Germinal center (tissue), 1 donor: Measurements from ENCODE around the gene PPIP5K2.
A peak's percentile ranks its signal among the peaks of the same experiment; 100 is the strongest.
"Not testable (repeated sequence)": the region's sequence is repeated elsewhere in the genome, so short reads cannot be mapped to it uniquely, and the experiment has no call there.

Experiments
- DNase-seq: peaks from one replicate; pipeline ENCODE4 v3.0.0; 2012; ENCODE audit warnings: mixed read lengths, low spot score

Gene PPIP5K2

DNA sequence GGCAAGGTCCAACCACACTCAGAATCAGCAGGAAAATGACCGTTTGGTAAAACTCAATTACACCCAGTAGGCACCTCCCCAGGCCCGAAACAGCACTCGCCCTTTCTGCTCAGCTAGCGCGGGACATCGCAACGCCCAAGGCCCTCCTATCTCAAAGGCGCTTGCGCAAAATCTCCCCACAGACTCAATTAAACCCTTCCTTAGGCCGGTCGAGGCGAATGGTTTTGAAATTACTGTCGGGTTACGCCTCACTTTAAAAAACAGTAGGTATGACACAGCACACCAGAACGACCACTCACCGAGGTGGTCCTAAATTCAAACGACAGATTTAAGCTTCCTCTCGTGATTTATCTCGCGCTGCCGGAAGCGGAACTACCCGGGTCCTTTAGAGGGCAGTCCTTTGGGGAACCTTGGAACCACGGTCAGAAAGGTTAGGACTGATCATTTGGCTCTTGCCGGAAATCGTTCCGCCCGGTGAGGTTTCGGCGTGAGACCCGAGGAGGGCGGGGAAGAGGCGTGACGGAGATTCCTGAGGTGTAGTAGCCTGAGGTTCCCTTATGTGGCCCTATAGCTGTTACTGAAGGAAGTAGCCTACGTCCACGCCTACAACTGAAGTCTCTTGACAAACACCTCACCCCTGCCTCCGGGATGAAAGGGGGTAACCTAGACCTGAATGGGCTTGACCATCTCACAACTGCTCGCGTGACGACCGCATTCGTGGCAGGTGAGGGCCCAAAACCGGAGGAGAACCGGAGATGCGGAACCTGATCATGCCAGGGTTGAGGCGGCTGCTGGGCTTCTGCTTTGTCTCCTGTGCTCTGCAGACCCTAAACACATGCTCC, at the start of gene PPIP5K2, which contains the start of gene GIN1:
Gene PPIP5K2 (plus strand): TSS at position 537 of the 842 bp plus-strand sequence. CDS start 9,289 bp downstream, outside the sequence.
Gene GIN1 (minus strand): TSS at position 374 of the 842 bp plus-strand sequence. CDS start 11,431 bp downstream, outside the sequence.
- DNase-seq, result peak; percentile 87

DNA sequence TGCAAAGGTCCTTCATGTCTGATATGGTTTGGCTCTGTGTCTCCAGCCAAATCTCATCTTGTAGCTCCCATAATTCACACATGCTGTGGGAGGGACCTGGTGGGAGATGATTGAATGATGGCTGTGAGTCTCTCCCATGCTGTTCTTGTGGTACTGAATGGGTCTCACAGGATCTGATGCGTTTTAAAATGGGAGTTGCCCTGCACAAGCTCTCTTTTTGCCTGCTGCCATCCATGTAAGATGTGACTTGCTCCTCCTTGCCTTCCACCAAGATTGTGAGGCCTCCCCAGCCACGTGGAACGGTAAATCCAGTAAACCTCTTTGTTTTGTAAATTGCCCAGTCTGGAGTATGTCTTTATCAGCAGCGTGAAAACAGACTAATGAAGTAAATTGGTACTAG, 46.6 kb upstream of the PPIP5K2 start:
- not testable (repeated sequence) for DNase-seq

DNA sequence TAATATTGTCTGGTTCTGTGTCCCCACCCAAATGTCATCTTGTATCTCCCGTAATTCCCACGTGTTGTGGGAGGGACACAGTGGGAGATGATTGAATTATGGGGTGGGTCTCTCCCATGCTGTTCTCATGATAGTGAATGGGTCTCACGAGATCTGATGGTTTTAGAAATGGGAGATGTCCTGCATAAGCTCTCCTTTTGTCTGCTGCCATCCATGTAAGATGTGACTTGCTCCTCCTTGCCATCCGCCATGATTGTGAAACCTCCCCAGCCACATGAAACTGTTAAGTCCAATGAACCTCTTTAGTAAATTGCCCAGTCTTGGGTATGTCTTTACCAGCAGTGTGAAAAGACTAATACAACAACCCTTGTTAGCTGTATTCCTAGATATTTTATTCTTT, 44.7 kb upstream of the PPIP5K2 start:
- DNase-seq, result no peak

DNA sequence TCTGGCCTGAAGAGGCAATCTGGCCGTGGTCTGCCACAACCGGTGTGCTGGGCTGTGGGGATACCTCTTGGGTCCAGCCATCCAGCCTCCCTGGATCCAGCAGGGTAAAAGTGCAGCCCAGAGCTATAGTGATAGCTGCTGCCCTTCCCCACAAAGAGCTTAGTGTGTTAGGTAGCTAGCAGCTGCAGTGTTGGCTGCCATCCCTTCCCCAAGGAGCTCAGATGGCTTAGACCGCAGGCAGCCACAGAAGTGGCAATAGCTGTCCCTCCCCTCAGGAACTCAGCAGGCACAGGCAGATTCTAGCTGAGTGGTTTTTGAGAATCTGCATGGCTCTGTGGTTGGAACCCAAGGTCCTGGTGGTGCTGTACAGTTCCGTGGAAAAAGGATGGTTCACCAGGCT, 40.3 kb upstream of the PPIP5K2 start:
- DNase-seq, result no peak

DNA sequence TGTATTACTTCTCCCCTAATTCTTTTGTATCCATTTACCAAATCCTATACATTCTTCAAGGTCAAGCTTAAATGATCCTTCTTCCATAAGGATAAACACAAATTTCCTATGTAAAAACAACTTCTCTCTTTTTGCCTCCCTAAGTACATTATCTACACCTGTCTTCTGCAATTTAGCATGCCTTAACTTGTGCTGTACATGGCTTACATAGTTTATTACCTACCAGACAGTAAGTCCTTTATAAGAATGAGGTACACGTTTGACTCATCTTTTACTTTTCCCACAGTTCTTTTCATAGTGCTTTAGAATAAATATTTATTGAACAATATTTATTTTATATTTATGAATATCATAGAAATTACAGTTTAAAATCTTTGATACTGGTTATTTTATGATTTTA, 33.6 kb upstream of the PPIP5K2 start:
- DNase-seq, result no peak

DNA sequence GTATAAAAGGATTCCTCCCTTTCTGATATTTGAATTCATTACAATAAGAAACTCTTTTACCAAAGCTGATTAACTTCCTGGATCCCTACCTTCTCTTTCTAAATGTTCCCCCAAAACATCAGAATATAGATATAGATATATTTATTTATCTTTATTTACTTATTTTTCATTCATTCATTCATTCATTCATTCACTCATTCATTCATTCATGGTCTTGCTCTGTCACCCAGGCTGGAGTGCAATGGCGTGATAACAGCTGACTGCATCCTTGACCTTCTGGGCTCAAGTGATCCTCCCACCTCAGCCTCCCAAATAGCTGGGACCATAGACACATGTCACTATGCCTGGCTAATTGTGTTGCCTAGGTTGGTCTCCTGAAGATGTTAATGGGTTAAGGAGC, 30.8 kb upstream of the PPIP5K2 start:
- no peak for DNase-seq

DNA sequence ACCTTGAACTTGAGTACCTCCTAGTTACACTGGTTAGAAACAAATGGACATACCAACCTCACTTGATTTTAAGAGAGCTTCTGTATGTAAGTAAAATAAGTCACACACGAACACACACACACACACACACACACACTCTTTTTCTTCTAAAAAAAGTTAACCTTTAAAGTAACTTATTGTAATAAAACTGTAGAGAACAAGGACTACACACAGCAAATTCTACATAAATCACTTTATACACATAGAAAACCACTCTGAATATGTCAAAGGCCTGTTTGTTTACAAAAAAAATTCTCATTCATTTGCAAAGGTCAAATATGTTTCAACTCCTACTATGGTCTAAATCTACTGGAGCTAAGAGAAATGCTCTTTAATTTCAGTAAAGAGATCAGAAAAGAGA, 29.3 kb upstream of the PPIP5K2 start:
- no peak for DNase-seq

DNA sequence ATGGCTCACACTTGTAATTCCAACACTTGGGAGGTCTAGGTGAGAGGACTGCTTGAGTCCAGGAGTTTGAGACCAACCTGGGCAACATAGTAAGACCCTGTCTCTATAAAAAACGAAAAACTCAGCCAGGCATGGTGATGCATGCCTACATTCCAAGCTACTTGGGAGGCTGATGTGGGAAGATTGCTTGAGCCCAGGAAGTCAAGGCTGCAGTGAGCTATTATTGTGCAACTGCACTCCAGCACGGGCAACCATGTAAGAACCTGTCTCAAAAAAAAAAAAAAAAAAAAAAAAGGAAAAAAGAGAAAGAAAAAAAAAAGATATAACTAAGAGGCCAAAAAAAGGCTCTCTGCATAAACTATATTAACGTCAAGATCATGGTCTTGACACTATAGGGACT, 27.4 kb upstream of the PPIP5K2 start:
- DNase-seq, result no peak

DNA sequence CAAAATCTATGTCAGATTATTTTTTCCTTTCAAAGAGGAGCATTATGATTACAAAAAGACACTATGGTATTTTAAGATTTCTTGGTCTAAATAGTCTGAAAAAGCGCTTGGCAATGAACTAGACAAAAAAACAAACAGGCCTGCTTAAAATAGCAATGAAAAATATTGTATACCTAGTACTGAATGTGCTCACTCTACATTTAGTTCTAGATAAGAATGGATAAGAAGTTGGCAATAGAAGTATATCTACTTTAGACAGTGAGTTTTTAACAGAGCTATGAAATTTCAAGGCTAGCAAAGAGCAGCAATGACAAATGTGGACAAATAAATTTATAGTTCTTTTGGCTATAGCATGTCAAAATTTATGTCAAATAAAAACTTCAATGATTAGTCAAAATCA, 26.4 kb upstream of the PPIP5K2 start:
- DNase-seq, result no peak

DNA sequence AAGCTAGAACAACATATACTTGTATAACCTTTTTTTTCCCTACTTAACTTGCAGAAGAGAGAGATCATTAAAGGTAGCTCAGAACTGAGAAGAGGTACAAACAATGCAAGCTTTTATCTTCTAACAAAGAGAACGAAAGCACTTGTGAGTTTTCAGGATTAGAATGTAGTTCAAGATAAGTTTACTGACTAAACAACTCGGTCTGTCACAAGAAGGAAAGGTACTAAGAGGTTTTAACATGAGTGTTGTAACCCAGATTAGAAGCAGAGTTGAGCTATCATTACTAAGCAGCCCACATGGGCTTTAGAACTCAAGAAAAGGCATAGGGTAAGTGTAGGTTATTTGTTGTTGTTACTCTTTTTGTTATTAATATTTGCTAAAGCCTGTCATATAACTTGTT, 25.4 kb upstream of the PPIP5K2 start:
- DNase-seq, result no peak

DNA sequence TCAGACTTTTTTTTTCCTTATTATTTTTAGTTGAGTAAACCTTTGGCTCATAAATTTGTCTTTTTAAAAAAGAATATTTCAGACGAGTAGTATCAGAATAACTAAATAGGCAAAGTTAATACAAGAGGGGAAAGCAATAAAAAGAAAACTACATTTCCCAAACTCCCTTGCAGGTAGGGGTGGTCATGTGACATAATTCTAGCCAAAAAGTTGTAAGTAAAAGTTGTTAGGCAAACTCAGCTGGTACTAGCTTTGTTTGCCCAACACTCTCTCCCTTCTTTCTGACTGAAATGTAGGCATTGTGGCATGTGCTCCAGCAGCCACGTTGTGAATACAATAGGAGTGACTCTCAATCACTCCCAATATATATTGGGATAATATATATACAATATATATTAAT, 21.1 kb upstream of the PPIP5K2 start:
- no peak for DNase-seq

DNA sequence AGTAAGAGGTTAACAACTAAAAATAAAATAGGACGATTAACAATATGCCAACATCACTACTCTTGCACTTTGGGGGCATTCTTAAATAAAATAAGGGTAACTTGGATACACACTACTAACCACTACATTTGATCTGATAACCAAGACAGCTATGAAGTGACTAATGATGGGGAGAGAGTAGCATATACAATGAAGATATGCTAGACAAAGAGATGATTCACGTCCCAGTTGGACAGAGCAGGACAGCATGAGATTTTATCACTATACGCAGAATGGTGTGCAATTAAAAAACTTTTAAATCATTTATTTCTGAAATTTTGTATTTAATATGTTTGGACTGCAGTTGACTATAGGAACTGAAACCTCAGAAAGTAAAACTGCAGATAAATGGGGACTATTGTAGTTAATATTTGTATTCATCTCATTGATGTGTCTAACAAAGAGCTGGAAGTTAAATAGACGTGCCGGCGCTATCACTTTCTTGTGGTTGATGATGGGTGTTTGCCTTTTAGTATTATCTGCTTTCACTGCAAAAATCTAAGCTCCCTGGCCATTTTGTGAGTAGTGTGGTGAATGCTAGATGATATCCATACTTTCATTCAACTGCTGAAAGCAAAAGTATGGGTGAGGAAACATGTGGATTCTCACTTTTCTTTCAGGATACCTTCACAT, 18.9 kb upstream of the PPIP5K2 start:
- no peak for DNase-seq

DNA sequence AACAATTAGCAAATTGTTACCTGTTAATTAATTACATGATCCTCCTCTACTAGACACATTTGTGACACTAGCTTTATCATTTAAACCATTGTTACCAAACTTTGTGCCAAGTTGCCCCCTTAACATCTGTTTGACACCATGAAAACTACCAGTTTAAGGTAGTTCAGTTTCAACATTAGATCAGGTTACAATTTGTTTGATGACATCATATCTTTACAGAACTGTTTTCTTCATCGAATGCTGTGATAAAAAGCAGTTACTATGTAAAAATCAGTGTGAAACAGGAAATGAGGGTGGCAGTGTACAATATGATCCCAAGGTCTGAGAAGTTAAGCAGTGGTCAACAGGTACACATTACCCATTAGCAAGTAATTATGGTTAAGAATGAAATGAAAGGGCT, 17.9 kb upstream of the PPIP5K2 start:
- DNase-seq, result no peak

DNA sequence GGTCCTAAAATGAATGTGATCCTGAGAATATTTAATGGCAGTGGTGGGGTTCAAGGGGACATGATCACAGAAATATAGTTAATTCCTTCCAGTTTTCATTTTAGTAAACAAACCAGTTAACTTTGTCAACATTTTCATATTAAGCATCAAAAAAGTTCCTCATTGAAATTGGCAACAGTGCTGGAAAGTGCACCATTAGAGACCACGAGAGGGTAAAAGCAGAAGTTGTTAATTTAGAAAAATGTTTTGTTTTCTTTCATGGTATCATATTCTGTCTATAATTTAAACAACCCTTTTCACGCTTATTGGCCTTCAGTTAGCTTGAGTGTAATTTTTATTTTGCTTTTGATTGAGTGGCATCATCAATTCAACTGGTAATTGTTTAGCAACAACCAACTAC, 12.0 kb upstream of the PPIP5K2 start:
- DNase-seq, result no peak

DNA sequence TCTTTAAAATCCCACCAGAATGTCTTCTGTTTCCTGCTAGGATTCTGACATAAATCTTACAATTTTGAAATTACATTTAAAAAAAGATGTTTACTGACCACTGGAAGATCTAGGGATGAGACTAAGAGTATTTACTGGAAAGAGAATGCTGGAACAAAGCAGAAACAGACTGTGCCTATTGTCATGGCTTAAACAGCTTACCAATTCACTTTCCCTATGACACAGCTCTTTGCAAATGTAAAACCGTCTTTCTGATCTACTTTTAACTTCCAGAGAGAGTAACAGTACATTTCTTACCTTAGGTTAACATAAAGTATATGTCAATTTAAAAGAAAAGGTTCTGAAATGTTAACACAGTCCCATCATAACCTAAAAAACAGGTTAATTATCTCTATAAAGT, 10.8 kb upstream of the PPIP5K2 start:
- no peak for DNase-seq

DNA sequence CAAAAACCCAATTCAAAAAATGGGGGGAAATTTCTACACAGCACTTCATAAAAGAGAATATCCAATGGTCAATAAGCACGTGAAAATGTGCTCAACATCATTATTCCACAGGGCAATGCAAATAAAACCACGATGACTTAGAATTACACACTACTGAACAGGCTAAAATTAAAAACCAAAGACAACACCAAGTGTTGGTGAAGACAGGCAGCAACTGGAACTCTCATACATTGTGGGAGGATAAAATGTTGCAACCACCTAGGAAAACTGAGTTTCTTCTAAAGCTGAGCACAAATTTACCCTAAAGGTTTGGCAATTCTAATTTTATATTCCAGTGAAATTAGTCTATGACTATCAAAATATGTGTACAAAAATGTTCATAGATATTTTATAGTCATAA, 9.7 kb upstream of the PPIP5K2 start:
- no peak for DNase-seq

DNA sequence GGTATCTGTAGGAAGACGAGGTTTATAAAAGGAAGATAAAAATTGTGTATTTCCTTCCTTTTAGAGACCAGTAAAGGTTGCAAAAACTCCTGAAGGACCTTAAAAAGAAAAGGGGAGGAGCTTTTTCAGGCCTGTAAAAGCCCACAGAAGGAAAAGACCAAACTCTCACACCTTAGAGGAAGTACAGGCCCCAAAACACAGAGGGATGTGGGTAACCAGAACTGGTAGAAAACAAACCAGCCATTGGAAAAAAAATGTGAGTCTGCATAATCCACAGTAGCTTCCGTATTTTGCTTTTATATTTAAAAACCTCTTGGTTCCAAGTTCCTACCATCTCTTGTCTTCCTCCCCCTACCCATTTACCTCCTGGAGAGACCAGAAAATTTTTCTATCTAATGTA, 8.6 kb upstream of the PPIP5K2 start:
- no peak for DNase-seq

DNA sequence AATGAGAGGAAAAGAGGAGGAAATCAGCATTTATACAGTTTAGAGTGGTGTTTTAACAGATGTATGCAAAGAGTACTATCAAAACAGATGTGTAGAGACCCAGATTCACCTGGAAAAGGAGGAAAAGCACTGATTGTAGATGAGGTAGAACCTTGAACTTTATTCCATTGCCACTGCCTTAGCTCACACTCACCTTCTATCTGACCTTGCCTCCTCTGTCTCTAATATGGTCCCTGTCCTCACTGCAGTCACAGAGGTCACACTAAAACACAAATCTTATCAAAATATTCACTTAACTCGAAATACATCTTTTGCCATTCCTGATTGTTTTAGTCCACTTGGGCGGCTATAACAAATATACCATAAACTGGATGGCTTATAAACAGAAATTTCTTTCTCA, 7.2 kb upstream of the PPIP5K2 start:
- no peak for DNase-seq

DNA sequence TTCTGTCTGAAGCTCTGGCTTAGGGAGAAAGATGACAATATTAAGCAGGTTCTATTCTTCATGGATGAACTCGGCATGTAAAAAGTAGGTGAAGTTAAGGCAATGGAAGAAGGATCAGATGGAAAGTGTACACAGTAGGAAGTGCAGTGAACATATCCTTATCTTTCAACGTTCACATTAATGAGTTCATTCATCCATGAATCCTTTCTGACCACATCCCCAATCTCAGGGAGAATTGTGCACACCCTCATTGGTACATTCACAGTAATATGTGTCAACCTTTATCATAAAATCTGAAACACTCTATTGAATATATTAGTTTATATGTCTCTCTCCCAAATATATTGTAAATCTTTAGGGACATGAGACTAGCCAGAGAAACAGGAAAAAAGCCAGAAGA, 5.7 kb upstream of the PPIP5K2 start:
- no peak for DNase-seq

DNA sequence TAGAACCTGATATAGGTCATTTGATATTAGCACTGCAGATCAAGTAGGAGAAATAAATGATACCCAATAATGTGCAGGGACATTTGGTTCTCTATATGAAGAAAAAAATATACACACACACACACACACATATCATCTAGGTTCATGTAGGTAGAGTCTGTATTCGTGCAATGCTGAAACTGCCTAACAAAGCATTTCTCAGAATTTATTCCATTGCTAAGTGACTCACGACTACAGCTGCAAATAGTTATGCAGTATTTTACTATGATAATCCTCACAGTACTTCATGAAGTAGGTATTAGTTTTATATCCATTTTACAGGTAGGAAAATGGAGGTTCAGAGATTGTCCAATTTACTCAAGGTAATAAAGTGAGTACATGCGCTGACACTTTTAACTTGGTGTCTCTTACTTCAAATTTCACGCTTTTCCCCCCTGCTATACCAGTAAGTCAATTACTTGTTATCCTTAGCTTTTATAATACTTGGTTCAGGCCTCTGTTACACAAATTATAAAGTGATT, 2.6 kb upstream of the PPIP5K2 start:
- no peak for DNase-seq

DNA sequence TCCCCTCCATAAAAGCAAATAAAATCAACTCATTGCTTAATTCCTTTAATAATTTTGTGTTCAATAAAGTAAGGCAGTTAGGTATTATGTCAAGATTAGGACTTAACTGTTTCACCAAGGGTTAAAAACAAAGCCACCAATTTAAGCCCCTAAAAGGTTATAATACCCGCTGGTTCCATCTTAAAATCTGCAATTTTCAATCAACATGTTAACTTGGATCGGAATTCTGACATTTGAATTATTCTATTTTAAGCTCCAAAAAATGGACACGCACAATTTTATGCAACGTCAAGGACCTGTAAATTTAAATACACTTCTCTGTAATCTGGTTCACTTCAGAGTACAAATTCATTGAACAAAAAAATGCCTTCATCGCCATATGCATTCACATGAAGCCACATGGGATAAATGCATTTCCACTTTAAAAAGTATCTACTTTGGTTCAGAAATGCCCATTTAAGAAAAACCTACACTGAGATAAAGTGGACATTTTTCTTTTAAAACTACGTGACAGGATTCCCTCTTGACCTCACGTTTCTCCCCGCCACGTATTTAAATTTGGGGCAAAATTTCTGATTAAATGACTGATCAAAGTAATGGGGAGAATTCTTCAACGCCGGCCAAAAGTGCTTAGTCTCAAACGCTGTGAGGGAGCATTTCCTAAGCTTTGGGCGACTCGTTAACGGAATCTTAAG, 884 bp upstream of the PPIP5K2 start:
- DNase-seq, result no peak

DNA sequence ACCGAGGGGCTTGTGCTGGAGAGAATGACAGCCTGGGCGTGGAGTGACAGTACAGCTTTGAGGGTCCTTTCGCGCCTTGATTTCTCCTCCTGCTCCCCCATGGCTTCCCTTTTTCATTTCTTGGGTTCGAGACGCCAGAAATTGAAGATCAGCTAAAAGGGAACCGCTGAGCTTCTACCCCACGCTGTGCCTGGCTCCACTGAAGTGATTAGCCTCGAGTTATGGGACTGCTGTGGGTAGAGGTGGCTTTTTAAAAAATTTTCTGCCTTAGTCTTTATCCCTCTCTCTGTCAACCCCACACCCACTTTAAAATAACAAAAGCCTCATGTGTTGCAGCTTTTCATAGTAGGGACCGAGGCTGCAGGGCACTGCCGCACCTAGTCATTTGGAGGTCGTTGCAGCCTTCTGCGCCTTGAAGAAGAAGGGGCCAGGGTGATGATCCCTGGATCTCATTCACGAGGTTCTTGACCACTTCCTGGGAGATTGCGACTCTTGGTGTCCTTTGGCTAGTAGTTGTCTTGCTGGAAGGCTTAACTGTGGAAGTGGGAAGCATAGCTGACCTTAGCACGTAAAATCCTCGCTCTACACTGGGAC, 603 bp downstream of the PPIP5K2 start:
- DNase-seq, result no peak
